Embryonic facial prominence (tissue), 1 donor: ENCODE data around the gene RDX.
"Not testable (repeated sequence)": the region's sequence is repeated elsewhere in the genome, so short reads cannot be mapped to it uniquely, and the experiment has no call there.

ENCODE experiments used
- DNase-seq: peaks from one replicate; pipeline ENCODE4 v3.0.0-alpha.2; 2016; ENCODE audit errors: extremely low spot score

The RDX gene

DNA sequence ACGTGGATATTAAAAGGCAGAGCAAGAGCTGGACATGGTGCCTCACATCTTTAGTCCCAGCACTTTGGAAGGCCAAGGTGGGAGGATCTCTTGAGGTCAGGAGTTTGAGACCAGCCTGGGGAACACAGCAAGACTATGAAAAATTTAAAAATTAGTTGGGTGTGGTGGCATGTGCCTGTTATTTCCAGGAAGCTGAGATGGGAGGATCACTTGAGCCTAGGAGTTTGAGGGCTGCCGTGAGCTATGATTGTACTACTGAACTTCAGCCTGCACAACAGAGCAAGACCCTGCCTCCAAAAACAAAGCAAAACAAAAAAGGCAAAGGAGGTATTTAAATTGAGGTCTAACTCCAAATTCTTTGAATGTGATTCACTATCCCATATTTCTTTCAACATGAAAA, 23.5 kb downstream of the RDX start:
- DNase-seq, result no peak

DNA sequence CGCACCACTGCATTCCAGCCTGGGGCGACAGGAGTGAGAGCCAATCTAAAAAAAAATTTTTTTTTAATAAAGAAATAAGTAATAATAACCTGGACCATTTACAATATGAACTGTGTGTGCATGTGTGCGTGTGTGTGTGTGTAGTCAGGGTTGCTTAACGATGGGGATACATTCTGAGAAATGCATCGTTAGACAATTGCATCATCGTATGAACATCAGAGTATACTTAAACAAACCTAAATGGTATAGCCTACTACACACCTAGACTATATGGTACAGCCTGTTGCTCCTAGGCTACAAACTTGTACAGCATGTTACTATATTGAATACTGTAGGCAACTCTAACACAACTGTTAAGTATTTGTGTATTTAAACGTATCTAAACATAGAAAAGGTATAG, 26.4 kb downstream of the RDX start:
- no peak for DNase-seq

DNA sequence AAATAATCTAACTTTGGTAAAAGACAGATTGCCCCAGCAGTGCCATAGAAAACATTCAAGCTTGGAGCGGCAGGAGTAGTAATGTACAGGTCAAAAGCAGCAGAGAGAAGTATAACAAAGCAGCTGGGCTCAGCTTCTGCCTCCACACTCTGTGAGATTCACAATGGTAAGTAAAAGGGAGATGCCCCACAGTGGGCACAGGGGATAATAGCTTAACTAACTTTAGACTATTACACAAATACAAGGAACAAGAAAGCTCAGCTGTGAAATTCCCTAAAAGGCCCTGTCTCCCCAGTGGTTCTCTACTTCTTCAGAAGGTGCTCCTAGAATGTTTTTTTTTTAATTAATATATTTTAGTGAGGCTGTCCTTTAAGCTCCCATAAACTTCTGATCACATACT, 28.0 kb downstream of the RDX start:
- no peak for DNase-seq

DNA sequence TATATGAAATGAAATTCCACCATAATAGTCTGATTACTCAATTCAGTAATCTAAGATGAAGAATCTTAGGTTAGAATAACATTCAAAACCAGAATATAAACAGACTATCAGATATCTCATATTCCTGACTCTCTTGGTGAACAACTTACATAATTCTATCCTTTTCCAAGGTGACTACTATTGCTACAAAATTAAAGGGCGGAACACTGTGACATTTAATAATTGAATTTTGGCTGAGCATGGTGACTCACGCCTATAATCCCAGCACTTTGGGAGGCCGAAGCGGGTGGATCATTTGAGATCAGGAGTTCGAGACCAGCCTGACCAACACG, 34.4 kb downstream of the RDX start:
- no peak for DNase-seq

DNA sequence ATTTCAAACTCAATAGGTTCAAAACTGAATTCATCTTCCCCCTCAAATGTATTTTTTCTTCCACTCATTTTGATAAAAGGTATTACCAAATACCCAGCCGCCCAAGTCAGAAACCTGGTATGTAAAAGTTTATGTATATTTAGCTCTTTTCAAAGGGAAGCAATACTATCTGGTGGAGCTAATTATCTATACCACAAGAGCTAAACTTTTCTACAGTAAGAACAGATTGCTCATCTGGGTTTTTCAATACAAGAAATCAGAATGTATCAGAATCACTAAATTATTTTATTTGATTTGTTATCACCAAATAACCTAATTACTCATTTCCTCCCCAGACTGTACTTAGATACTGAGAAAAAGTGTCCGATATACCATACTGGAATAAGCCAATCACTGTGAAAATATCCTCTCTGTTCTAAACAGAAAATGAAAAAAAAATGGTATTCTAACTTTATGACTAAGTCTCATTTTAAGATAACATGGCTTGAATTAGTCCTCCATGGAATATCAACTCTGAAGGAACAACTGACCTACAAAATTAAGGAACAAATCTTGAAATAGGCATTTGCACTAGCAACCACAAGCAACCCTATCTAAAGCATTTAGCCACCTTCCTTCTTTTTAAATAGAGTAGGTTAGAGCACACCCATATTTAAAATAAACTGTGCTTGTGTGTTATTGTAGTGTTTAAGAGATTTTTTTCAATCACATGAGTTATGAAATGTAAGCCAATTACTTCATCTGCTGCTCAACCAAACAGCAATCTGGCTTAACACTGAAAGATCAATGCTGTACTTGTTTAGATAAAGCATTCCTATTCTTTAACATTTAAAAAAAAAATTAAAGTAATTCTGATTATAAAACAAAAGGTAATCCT, 35.0 kb downstream of the RDX start:
- no peak for DNase-seq

DNA sequence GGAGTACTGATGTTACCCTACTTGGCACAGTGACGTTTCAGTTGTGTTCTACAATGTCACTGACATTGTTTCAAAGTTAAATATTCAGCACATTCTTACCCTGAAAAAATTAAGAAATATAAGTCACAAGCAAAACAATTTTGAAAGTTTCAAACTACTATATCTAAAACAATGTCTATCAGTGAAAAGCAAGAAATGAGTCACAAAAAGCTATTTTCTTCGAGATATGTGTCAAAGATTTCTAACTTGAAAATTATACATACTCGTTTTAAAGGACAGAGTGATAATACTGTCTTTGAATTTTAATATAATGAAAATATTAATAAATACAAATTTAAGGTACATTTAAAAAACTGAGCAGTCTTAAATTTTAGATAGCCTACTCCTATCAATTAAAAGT, 42.9 kb downstream of the RDX start:
- no peak for DNase-seq

DNA sequence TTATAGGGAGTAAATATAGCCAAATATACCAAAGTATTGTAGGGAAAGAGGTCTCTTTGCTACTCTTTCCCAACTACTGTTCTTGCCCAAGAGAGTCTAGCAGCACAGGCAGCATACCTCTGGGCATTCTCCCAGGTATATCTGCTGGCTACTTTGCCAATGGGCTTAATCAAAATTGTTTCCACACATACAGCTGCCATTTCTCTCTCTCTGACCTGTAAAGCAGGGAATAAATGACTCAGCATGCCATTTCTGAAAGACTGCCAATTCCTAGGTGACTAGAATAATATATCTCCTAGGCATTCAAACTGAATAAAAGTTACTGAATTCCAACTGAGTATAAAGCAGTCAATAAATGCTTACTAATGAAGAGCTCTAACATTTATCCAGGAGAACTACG, 44.6 kb downstream of the RDX start:
- DNase-seq, result no peak

DNA sequence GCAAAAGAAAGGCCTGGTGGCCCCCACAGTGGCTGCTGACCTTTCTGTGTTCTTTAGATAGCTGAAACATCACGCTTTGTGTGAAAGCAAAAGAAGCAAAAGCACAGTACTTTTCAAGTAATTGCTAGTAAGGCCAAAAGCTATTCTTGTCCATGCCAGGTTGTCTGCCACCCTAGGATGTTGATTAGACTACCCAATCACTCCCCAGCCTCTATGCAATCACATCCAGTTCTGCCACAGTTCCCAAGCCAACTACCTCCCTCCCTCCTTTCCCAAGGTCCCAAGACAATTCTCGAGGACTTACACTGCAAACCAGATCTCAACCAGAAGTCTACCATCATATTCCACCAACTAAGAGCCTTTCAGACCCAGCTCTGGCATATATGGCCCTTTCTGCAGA, 46.2 kb downstream of the RDX start:
- no peak for DNase-seq

DNA sequence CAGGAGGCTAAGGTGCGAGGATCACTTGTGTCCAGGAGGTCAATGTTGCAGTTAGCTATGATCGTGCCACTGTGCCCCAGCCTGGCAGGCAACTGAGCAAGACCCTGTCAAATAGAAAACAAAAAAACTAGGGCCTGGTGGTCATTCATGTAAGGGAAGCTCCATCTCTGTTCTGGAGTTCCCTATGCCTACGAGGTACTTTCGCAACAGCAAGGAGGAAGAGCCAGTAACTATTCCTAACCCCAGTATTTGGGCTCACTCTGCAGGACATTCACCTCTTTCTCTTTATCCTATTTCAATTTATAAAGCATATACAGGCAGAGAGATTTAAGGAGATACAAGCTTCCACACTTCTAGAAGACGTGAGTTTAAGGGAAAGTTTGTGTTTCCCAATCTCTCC, 46.6 kb downstream of the RDX start:
- no peak for DNase-seq

DNA sequence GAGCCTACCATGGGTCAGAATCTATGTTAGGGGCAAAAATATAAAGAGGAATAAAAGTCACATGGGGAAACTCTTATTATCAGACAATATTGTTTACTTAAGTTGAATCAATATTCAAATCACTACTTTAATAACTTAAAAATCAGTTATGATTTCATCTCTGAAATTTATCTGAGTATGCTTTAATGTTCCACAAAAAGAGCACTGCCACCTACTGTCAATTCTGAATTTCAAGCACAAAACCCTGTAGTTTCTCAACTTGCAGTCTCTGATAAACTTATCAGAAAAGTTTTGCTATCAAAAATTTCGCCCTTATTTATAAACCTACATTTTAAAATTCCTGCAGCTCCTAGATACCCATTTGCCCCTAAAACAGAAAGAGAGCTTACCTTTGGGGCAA, 47.3 kb downstream of the RDX start:
- no peak for DNase-seq

DNA sequence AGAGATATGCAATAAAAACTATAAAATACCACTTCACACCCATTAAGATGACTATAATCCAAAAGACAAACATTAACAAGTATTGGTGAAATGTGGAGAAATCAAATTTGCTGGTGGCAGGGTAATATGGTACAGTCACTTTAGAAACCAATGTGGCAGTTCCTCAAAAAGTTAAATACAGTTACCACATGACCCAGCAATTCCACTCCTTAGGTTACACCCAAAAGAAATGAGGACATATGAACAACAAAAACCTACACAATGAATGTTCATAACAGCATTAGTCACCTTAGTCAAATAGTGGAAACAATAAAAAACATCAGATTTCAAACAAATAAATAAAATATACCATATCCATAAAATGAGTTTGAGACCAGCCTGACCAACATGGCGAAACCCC, 52.6 kb downstream of the RDX start:
- DNase-seq, result no peak

DNA sequence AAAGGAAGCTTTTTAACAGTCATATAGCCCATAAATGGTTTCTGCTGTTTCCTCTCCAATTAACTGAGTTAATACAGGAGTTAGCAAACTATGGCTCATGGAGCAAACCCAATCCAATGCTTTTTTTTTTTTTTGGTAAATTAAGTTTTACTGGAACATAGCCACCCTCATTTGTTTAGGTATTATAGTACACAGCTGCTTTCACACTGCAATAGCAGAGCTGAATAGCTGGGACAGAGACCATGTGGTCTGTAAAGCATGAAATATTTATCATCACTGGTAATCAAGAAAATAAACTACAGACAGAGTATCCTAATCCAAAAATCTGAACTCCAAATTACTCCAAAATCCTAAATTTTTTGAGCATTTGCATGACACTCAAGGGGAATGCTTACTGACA, 53.7 kb downstream of the RDX start:
- DNase-seq, result no peak

DNA sequence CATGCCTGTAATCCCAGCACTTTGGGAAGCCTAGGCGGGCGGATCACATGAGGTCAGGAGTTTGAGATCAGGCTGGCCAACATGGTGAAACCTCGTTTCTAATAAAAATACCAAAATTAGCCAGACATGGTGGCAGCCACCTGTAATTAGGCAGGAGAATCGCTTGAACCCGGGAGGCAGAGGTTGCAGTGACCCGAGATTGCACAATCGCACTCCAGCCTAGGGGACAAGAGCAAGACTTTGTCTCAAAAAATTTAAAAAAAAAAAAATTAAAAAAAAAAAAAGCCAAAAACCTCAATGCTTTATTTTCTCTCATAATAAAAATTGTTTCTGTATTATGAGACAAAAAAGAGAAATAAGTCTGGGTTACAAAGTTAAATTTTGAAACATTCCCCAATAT, 54.2 kb downstream of the RDX start:
- DNase-seq, result no peak

DNA sequence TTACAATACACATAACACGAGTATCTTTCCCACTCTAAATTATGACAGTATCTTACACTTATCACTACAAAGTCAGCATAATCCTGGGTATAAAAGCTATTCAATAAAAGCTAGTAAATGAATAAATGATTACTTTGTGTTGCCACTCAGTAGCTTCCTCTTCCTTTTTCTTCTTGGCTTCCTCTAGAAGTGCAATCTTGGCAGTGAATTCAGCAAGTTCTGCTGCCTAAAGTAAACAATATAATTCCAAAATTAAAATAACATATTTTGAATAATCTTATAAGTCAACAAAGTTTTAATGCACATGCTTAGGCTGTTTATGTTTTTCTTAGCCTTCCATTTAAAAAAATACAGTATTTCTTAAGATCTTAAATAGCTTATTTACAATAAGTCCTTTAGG, 60.4 kb downstream of the RDX start:
- DNase-seq, result no peak

DNA sequence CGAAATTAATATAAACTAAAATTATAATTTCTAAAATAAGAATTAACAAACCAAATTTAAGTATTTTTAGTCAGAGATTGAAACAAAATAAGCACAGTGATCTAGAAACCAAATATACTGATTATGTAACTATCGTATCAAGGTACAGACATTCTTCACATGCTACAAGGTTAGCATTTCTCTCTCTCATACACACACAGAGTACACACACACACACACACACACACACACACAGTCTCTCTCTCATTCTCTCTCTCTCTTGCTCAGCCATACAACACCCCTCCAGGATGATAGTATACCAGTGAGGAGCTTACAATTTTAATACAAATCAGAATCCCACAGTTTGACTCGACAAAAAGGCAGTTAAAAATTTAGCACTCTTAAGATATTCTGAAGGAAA, 66.0 kb downstream of the RDX start:
- no peak for DNase-seq

DNA sequence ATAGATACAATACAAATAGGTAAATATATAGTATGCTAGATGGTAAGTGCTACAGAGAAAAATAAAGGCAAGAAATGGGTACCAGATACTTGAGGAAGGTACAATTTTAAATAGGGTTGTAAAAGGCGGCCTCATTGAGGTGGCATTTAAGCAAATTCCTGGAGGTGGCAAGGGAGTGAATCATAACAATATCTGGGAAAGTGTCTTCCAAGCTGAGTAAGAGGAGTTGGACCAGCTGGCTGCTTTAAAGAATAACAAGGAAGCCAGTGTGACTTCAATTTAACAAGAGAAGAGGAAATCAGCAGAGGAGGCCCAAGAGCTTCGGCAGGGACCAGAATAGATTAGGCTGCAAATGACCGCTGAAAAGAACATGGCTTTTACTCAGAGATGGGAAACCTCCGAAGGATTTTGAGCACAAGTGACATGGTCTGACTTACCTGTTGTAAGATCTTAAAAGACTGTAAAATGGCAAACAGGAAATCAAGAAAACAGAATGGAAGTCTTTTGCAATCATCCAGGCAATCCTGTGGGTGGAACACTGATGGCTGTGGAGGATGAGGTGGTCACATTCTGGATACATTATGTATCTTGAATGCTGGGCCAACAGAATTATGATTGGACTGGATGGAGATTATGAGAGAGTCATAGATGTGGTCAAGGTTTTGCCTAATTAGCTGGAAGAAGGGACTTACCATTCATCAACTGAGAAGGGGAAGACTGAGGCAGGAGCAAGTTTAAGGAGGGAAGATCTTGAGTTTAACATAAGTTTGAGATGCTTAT, 77.2 kb downstream of the RDX start:
- DNase-seq, result no peak

DNA sequence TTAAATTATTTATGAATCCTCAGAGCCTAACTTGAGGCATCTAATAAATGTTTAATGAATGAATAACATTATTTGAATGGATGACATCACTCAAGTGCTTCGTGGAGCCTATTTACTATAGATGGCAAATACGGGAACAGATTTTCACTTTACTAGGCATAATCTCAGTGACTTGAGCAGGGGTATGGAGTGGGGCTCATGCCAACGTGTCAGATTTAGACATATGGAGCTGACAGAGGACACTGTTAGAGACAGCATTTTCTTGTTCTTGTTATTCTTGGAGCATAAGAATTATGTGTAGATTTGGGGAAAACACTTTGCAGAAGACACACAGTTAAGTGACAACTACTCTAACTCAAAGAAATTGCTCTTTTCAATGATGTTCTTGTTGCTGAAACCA, 78.5 kb downstream of the RDX start:
- no peak for DNase-seq

DNA sequence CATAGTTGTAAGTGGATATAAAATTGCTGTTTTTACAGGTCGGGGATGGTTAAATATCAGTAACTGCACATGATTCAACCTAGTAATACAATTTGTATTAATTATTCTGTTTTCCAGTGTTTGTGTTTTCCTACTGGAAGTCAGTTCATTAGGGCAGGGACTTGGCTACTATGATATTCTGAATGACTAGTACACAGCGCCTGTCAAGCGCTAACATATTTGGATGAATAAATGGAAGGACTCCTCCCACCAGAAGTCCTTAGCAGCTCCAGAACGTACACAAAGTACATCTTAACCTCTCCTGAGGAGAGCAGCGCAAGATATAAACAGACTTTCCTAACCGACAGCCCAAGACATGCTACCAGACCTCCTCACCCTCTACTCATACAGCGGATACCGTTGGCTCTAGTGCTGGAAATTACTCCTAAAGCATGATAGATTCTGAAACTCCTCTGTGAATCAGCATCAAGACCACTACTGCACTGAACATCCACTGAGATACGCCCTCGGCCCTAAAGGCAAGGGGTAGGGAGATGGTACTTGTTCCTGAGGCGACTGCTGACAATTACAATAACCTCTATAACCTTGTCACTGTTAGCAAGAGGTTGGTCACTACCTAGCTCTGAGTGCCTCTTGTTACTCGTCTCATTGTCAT, 79.1 kb downstream of the RDX start:
- no peak for DNase-seq

DNA sequence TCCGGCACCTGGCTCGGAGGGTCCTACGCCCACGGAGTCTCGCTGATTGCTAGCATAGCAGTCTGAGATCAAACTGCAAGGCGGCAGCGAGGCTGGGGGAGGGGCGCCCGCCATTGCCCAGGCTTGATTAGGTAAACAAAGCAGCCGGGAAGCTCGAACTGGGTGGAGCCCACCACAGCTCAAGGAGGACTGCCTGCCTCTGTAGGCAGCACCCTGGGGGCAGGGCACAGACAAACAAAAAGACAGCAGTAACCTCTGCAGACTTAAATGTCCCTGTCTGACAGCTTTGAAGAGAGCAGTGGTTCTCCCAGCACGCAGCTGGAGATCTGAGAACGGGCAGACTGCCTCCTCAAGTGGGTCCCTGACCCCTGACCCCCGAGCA, 87.1 kb downstream of the RDX start:
- not testable (repeated sequence) for DNase-seq

DNA sequence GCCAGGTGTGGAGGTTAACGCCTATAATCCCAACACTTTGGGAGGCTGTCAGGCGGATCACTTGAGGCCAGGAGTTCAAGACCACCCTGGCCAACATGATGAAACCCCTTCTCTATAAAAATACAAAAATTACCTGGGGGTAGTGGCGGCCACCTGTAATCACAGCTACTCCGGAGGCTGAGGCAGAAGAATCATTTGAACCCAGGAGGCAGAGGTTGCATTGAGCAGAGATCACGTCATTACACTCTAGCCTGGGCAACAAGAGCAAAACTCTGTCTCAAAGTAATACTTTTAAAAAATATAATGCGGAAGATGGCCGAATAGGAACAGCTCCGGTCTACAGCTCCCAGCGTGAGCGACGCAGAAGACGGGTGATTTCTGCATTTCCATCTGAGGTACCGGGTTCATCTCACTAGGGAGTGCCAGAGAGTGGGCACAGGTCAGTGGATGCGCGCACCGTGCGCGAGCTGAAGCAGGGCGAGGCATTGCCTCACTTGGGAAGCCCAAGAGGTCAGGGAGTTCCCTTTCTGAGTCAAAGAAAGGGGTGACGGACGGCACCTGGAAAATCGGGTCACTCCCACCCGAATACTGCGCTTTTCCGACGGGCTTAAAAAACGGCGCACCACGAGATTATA, 87.6 kb downstream of the RDX start:
- DNase-seq, result not testable (repeated sequence)

DNA sequence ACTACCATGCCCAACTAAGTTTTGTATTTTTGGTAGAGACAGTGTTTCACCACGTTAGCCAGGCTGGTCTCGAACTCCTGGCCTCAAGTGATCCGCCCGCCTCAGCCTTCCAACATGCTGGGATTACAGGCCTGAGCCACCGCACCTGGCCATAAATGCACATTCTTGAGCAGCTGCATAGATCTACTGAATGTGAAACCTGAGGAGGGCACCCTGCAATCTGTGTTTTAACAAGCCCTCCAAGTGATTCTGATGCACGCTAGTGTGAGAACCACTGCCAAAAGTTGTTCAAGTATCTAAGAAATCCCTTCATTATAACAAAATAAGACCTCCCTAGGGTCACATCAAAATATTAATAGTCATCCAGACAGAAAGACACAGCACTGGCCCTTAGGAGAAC, 89.3 kb downstream of the RDX start:
- DNase-seq, result no peak

DNA sequence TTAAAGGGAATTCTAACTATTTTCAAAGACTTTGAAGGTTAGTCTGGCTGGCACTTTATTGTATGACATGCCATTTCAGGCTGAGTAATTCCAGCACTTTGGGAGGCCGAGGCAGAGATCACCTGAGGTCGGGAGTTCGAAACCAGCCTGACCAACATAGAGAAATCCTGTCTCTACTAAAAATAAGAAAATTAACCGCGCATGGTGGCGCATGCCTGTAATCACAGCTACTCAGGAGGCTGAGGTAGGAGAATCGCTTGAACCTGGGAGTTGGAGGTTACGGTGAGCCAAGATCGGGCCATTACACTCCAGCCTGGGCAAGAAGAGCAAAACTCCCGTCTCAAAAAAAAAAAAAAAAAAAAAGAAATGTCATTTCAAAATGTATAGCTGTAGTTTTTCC, 95.6 kb downstream of the RDX start:
- DNase-seq, result no peak

DNA sequence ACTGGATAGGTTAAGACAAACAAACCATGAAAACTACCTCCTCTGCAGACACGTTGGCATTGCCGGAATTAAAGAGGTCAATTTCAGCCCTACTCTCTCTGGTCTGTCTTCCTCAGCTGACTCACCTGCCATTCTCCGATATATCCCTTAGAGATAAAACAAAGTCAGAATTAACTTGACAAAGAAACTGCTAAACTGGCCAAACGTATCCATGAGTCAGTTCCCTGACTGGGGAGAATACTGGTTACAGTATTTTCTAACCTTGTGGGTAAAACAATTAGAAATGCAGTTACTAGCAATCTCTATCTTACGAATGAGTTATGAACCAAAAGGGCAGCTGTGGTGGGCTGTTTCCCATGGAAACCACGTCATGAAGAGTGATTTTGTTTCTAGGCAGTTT, 96.2 kb downstream of the RDX start:
- no peak for DNase-seq
